Choroid plexus epithelial cell (primary cell): ENCODE data around the gene DTD2.
A peak's percentile ranks its signal among the peaks of the same experiment; 100 is the strongest.

Source experiments
- DNase-seq: peaks from one replicate; pipeline ENCODE4 v3.0.0-alpha.2; 2010; ENCODE audit warnings: low read depth
- H3K4me3 ChIP-seq: 2 replicates; pipeline ENCODE4 v1.5.1; 2011; ENCODE audit warnings: low read depth, mild to moderate bottlenecking, control low read depth, low read length, moderate library complexity
- TF ChIP-seq, protein P1 (sequence below): conservative IDR thresholded peaks from 2 replicates; pipeline ENCODE4 v1.5.1; 2011; ENCODE audit warnings: low read depth, mild to moderate bottlenecking, control low read depth, inconsistent platforms, low read length, moderate library complexity

The DTD2 gene

DNA sequence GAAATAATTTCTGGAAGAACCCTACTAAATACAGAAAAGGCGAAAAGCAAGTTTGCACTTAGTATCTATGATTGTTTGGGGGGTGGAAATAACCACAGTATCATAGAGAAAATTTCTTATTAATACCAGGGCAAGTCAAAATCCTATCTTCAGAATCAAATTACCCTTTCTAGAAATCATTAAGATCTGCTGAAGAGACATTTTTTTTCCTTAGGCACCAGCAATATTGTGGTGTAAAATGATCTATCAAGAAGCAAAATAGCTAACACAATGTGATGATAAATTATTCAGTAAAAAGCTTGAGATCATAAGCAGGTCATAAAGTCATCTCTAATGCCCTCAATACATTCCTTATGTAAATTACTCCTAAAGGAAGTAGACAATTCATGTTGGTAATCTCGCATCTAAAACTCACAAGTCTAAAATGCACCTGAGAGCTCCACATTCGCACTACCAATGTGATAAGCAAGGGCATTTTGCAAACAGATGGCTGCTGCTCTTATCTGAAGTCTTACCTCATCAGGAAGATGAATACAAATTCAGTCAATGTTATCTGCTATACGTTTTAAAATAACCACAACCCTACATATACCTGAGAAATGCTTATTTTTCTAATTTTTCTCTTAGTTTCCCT is 51.6 kb downstream of the DTD2 start:
- DNase-seq: no peak
- TF ChIP-seq, protein P1, sequence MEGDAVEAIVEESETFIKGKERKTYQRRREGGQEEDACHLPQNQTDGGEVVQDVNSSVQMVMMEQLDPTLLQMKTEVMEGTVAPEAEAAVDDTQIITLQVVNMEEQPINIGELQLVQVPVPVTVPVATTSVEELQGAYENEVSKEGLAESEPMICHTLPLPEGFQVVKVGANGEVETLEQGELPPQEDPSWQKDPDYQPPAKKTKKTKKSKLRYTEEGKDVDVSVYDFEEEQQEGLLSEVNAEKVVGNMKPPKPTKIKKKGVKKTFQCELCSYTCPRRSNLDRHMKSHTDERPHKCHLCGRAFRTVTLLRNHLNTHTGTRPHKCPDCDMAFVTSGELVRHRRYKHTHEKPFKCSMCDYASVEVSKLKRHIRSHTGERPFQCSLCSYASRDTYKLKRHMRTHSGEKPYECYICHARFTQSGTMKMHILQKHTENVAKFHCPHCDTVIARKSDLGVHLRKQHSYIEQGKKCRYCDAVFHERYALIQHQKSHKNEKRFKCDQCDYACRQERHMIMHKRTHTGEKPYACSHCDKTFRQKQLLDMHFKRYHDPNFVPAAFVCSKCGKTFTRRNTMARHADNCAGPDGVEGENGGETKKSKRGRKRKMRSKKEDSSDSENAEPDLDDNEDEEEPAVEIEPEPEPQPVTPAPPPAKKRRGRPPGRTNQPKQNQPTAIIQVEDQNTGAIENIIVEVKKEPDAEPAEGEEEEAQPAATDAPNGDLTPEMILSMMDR: no peak
- no peak overlapping the region for H3K4me3 ChIP-seq

DNA sequence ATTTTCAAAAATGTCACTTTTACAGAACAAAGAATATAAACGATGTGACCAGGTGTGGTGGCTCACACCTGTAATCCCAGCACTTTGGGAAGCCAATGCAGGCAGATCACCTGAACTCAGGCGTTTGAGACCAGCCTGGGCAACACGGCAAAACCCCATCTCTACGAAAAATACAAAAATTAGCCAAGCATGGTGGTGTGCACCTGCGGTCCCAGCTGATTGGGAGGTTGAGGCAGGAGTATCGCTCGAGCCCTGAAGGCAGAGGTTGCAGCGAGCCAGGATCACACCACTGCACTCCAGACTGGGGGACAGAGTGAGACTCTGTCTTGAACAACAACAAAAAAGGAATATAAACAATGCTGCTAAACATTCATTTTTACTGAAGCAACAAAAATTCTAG is 52.2 kb downstream of the DTD2 start:
- no peak overlapping the region for H3K4me3 ChIP-seq
- no peak for DNase-seq
- TF ChIP-seq, protein P1: no peak

DNA sequence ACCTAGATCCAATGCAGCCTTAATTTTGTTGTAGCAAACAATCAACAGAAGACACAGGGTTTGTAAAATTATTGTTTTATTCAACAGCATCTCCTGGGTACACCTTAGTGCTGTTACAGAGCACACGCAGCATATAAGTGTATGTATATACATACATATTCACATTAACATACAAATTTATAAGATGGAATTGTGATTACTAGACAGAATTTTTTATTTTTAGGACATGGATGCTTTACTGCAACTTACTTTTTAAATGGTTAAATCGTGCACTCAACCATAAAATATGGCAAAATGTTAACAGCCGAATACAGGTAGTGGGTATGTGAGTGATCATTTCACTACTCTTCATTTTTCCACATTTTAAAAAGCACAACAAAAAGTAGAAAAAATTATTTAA is 53.6 kb downstream of the DTD2 start:
- TF ChIP-seq, protein P1: no peak
- DNase-seq: no peak
- no peak overlapping the region for H3K4me3 ChIP-seq

DNA sequence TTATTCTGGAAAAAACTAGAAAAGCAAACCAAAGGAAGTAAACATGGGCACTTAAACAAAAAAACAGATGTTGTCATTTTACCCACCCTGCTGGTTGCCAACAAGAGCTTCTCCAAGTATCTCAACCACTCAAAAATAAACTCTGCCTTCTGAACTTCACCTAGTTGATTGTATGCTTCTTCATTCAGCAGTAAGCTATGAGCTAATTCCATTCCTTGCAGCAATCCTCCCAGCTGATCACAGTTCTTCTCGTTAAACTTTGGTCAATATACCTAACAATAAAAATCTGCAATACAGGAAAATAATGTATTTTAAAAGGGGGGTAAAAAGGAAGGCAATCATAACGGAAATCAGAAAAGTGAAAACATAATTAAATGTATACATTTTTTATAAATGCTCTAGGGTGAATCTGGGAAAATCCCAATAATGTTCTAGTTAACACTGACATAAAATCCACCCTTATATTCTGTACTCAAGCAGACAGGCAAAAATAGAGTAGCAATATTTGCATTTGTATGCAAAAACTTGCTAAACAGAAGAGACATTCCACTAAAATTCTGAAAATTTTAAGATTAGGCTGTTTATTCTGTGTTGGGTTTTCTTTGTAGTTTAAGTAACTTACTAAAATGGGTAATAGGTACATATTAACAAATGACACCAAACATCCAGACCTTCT is 54.4 kb downstream of the DTD2 start:
- TF ChIP-seq, protein P1: no peak
- H3K4me3 ChIP-seq: no peak overlapping the region
- peak; percentile 2 for DNase-seq

DNA sequence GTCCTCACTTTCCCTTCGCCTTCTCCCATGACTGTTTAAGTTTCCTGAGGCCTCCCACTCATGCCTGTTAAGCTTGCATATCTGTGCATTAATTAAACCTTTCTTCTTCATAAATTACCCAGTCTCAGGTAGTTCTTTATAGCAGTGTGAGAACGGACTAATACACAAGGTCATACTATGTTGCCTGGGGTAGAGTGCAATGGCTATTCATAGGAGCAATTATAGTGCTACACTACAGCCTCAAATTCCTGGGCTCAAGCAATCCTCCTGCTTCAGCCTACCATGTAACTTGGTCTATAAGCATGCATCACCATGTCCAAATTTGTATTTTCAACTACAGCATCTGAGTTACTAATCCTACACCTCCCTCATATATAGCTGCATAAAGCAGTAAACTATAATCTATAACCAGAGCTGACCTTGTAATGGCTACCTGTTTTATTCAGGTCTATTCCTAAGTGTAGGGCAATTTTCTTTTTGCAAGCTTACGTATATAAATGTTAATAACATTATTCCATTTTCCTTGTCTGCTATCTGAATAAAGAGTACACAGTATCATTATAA is 55.9 kb downstream of the DTD2 start:
- TF ChIP-seq, protein P1: no peak
- H3K4me3 ChIP-seq: no peak overlapping the region
- DNase-seq: no peak

DNA sequence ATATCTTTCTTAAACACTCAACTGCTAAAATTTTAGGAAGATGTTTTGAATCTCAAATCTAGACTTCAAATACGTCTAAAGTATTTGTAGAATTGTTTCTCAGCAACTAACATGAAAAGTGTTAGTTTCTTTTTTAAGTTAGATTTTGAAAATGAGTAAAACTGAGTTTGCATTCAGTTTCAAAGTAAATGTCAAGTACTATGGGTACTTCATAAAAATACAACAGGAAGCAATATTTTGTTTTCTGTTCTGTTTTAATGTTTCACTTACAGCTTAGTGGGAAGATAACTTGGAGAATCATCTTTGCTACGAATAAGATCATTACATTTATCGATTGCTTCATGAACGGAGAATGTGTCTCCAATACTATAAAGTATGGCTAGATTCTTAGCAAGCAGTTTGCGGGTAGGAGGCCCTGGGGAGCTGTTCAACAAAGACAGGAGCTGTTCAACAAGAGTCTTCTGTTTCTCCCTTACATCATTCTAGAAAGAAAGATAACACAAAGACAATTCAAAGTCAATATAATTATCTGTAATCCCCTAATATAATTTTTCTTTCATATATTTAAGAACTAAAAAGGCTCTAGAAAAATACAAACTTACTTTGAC is 57.2 kb downstream of the DTD2 start:
- TF ChIP-seq, protein P1: no peak
- DNase-seq: no peak
- H3K4me3 ChIP-seq: no peak overlapping the region
